ENCODE measurements around the gene IQCF5. TPM values are rescaled to one million over a fixed set of nuclear protein-coding genes. Genes with fewer than 3 reads are reported as not detected.
"Not testable (repeated sequence)": the region's sequence is repeated elsewhere in the genome, so short reads cannot be mapped to it uniquely, and the experiment has no call there.

Gene IQCF5
- total and polyA plus RNA-seq, 2 of the 4 experiments (the other 2 are of a cell fraction), result not detected

DNA sequence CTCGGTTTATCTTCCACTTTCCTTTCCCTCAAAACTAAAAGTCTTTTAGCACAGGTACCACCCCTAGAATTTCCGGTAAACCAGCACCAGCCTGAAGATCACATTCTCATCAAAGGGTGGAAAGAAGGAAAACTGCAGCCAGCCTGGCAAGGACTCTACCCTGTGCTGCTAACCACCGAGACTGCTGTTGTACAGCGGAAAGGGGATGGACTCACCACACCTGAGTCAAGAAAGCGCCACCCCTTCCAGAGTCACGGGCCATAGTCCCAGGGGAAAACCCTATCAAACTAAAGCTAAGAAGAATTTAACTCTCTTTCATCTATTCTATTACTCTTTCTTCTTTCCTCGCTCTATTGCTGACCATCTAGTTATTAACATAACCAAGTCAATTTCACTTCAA lies 24.6 kb upstream of the IQCF5 start:
- H3K4me2 ChIP-seq (ENCODE audit: low read depth, low read length); dilution Hi-C loops (cut with HindIII; ENCODE audit: low sequenced_read_pairs, unreplicated experiment); H4K20me1 ChIP-seq (ENCODE audit: insufficient read depth, low read length); DNase-seq; in situ Hi-C loops (cut with MboI; ENCODE audit: low sequenced_read_pairs); H2BK120ac ChIP-seq (ENCODE audit: low read depth, low read length); H3K27me3 ChIP-seq (ENCODE audit: control insufficient read depth, insufficient read depth, low read length); CTCF ChIA-PET; H2AK5ac ChIP-seq (ENCODE audit: low read depth, low read length); H3K4ac ChIP-seq (ENCODE audit: low read depth, low read length); BruUV-seq (replicated peaks); H3K14ac ChIP-seq (replicated peaks; ENCODE audit: low read depth, low read length); H2BK20ac ChIP-seq (ENCODE audit: low read depth, low read length); H2BK5ac ChIP-seq (ENCODE audit: low read depth, low read length, poor library complexity, severe bottlenecking); H4K8ac ChIP-seq (ENCODE audit: low read depth in 2 of 2, low read length in 2 of 2); H2AFZ ChIP-seq (replicated peaks; ENCODE audit: low read length, poor library complexity); H4K5ac ChIP-seq (ENCODE audit: low read depth, low read length); H3K56ac ChIP-seq (ENCODE audit: extremely low read depth, insufficient read depth, low read length); H3K4me3 ChIP-seq (ENCODE audit: insufficient read depth, low read depth, low read length); H3K4me1 ChIP-seq (ENCODE audit: control insufficient read depth, insufficient read depth, low read length); H2AK9ac ChIP-seq (replicated peaks; ENCODE audit: low read depth, low read length, poor library complexity); H3K9ac ChIP-seq (ENCODE audit: low read depth, low read length); H2BK15ac ChIP-seq (ENCODE audit: low read depth, low read length); H3K36me3 ChIP-seq (ENCODE audit: control insufficient read depth, insufficient read depth, low read length); POLR2A ChIA-PET (ENCODE audit: unreplicated experiment); H3K27ac ChIP-seq (ENCODE audit: insufficient read depth, low read length); H3K23ac ChIP-seq (ENCODE audit: low read depth, low read length); H3K9me3 ChIP-seq (ENCODE audit: control insufficient read depth, insufficient read depth, low read length); H4K91ac ChIP-seq (ENCODE audit: insufficient read depth, low read depth, low read length); H3K9me1 ChIP-seq (ENCODE audit: insufficient read depth, low read length); H3K79me1 ChIP-seq (ENCODE audit: low read depth in 1 of 2, low read length in 2 of 2); ATAC-seq (ENCODE audit: low read depth); H3K18ac ChIP-seq (ENCODE audit: low read depth, low read length): not testable (repeated sequence)
- WGBS, 2 experiments (ENCODE audit: extremely low coverage in 2 of 2, insufficient read length in 1 of 2), result 56% methylated on average over 4 of the region's 7 CpGs; no CpG with 5 or more reads in 1 of the 2 experiments
- intact Hi-C loops (cut with micrococcal nuclease), result loop anchor here (10.0 kb wide), 1 partner anchor 165 kb away; no protein-coding TSS in a partner anchor
